Uterus (tissue), 4 donors: ENCODE results near the gene KCND1. TPM values are rescaled to one million over a fixed set of nuclear protein-coding genes. Genes with fewer than 3 reads are reported as not detected.

Source experiments
- DNase-seq, 2 donors: peaks; one replicate each; pipeline ENCODE4 v3.0.0-alpha.2; 2019 to 2020
- H3K27ac ChIP-seq, 2 donors: fragments of 200-600 bp; sonication (generic); 1 replicate in 1 of 2; 2 replicates in 1 of 2; pipeline ENCODE4 v1.5.1; 2016 to 2018
- H3K27me3 ChIP-seq, 2 donors: fragments of 200-600 bp; sonication (generic); one replicate each; pipeline ENCODE4 v1.5.1; 2018 to 2019; ENCODE audit warnings: control low read depth in 1 of 2
- H3K36me3 ChIP-seq, 2 donors: fragments of 200-600 bp; sonication (generic); one replicate each; pipeline ENCODE4 v1.5.1; 2019; ENCODE audit warnings: control low read depth in 1 of 2
- H3K4me1 ChIP-seq, 2 donors: fragments of 200-600 bp; sonication (generic); one replicate each; pipeline ENCODE4 v1.5.1; 2018 to 2019; ENCODE audit warnings: control low read depth in 1 of 2
- H3K4me3 ChIP-seq, 2 donors: fragments of 200-600 bp; sonication (generic); 1 replicate in 1 of 2; 2 replicates in 1 of 2; pipeline ENCODE4 v1.5.1; 2018 to 2019; ENCODE audit warnings: mild to moderate bottlenecking in 1 of 2
- H3K9me3 ChIP-seq, 2 donors: fragments of 200-600 bp; sonication (generic); one replicate each; pipeline ENCODE4 v1.5.1; 2019; ENCODE audit warnings: control low read depth in 1 of 2
- CTCF ChIP-seq, 4 experiments: fragments of 200-600 bp in 2 of 4; fragments of 450-650 bp in 2 of 4; sonication (generic) in 2 of 4; IDR thresholded peaks; one replicate each; pipeline ENCODE4 v1.5.1; 2016 to 2019; ENCODE audit warnings: antibody characterized with exemption in 4 of 4, mild to moderate bottlenecking in 2 of 4, moderate library complexity in 1 of 4
- POLR2A ChIP-seq, 2 donors: fragments of 450-650 bp; IDR thresholded peaks; one replicate each; pipeline ENCODE4 v1.6.1; 2016; ENCODE audit warnings: antibody characterized with exemption in 2 of 2, mild to moderate bottlenecking in 1 of 2, moderate library complexity in 1 of 2
- intact Hi-C: fragments of 100-400 bp; cut with DNase I; formaldehyde crosslinking; loops from one replicate; pipeline ENCODE4 v1.15.1; 2023; ENCODE audit warnings: low total_unique reads
- small RNA-seq: library from RNA; depleted of rRNA; stranded (forward); fragments of <200 nt; gene quantifications from one replicate; pipeline ENCODE3, GENCODE V24; 2016
- total RNA-seq, 4 donors: library from RNA; depleted of rRNA in 3 of 4; stranded (reverse); fragments of >200 nt in 3 of 4; gene quantifications; one replicate each; pipeline versions ENCODE4 v1.1.0 to v1.2.4, GENCODE V29; 2014 to 2023
- donor health status: DM: yes; HTN: yes; CAD: no.

KCND1 gene
- total RNA-seq, 4 donors from 2014 or later, result 0.29 to 4.6 (median 3.2) TPM; not detected in 1

- intact Hi-C loops, result no loop called here
- Histone ChIP-seq H3K27me3 (no peaks in the 10 kb centered on the region), H3K27ac (peak within 1 kb of the TSS; percentile 51 to 66), H3K9me3 (no peaks in the 10 kb centered on the region), H3K4me3 (peak within 1 kb of the TSS; percentile 44 to 58), H3K36me3 (no peaks in the 10 kb centered on the region), H3K4me1 (no peaks in the 10 kb centered on the region)
- TF ChIP-seq CTCF (IDR thresholded peaks at IDR 0.05) (no peak), POLR2A (IDR thresholded peaks at IDR 0.05) (peak; percentile 33 to 52)
- DNase-seq, result peak; percentile 74 to 78
Observed at GRCh38 chrX:48911412-48912182, 60.0 kb downstream of the KCND1 start, which contains the start of gene SLC35A2. Gene SLC35A2, minus strand, starts transcription at chrX:48911646. Its CDS starts 10 bp downstream, at chrX:48911636.

Small RNAs within 50 kb of the gene (small RNA-seq; reads per million reads assigned to genes)
- not detected for gene RNU6-722P

Other genes starting within 250 kb of the KCND1 start
- not detected for gene GLOD5, start 210.1 kb downstream of the KCND1 start, total RNA-seq
- under 1 TPM in 1 of 4 donors, not detected in 3; 0.35 TPM for gene GATA1, start 185.3 kb downstream of the KCND1 start, total RNA-seq
- gene HDAC6, start 169.8 kb downstream of the KCND1 start, total RNA-seq, result 100 to 1,000 TPM in 3 of 4 donors, 10 to 100 TPM in 1; 25.0 to 160 (median 123) TPM
- under 1 TPM in 2 of 4 donors, not detected in 2; 0.41 to 0.46 TPM for gene ERAS, start 145.3 kb downstream of the KCND1 start, total RNA-seq
- gene PCSK1N, start 136.2 kb downstream of the KCND1 start, total RNA-seq, result 10 to 100 TPM in 1 of 4 donors, 1 to 10 TPM in 2, not detected in 1; 3.0 to 15.9 (median 3.4) TPM
- 10 to 100 TPM in 3 of 4 donors, 1 to 10 TPM in 1; 4.1 to 29.5 (median 17.2) TPM for gene TIMM17B, start 74.1 kb downstream of the KCND1 start, total RNA-seq
- 10 to 100 TPM; 46.4 to 90.7 (median 70.3) TPM for gene PQBP1, start 73.9 kb downstream of the KCND1 start, total RNA-seq
- gene SLC35A2, start 60.2 kb downstream of the KCND1 start, total RNA-seq, result 10 to 100 TPM in 2 of 4 donors, 1 to 10 TPM in 2; 4.4 to 16.9 (median 11.1) TPM
- 10 to 100 TPM in 1 of 4 donors, 1 to 10 TPM in 2, not detected in 1; 4.8 to 16.8 (median 9.1) TPM for gene PIM2, start 52.8 kb downstream of the KCND1 start, total RNA-seq
- gene OTUD5, start 14.2 kb downstream of the KCND1 start, total RNA-seq, result 10 to 100 TPM in 3 of 4 donors, 1 to 10 TPM in 1; 8.5 to 58.7 (median 21.8) TPM
- 10 to 100 TPM; 15.4 to 57.6 (median 22.0) TPM for gene GRIPAP1, start 30.4 kb upstream of the KCND1 start, total RNA-seq
- 10 to 100 TPM; 16.7 to 75.0 (median 38.7) TPM for gene TFE3, start 71.5 kb upstream of the KCND1 start, total RNA-seq
- gene CCDC120, start 87.2 kb upstream of the KCND1 start, total RNA-seq, result 10 to 100 TPM in 1 of 4 donors, 1 to 10 TPM in 3; 2.0 to 12.0 (median 4.2) TPM
- gene PRAF2, start 102.2 kb upstream of the KCND1 start, total RNA-seq, result 10 to 100 TPM in 2 of 4 donors, 1 to 10 TPM in 1, under 1 TPM in 1; 0.77 to 45.2 (median 23.8) TPM
- gene WDR45, start 108.0 kb upstream of the KCND1 start, total RNA-seq, result 10 to 100 TPM; 37.6 to 96.5 (median 58.7) TPM
- 10 to 100 TPM in 2 of 4 donors, 1 to 10 TPM in 2; 5.6 to 22.0 (median 12.8) TPM for gene GPKOW, start 151.9 kb upstream of the KCND1 start, total RNA-seq
- 10 to 100 TPM in 1 of 4 donors, 1 to 10 TPM in 2, under 1 TPM in 1; 0.77 to 12.4 (median 5.2) TPM for gene MAGIX, start 190.9 kb upstream of the KCND1 start, total RNA-seq
- 100 to 1,000 TPM in 1 of 4 donors, 10 to 100 TPM in 1, 1 to 10 TPM in 2; 2.6 to 171 (median 23.3) TPM for gene PLP2, start 200.1 kb upstream of the KCND1 start, total RNA-seq
- gene PRICKLE3, start 214.5 kb upstream of the KCND1 start, total RNA-seq, result 10 to 100 TPM; 14.2 to 17.6 (median 15.8) TPM
- gene SYP, start 228.3 kb upstream of the KCND1 start, total RNA-seq, result 1 to 10 TPM in 3 of 4 donors, not detected in 1; 2.0 to 4.4 (median 3.0) TPM